ENCODE data around the gene FRAT1.
A peak's percentile ranks its signal among the peaks of the same experiment; 100 is the strongest.

GRCh38 chr10:97278491-97278989 lies 40.5 kb upstream of the FRAT1 start:
- TF ChIP-seq CTCF (IDR thresholded peaks at IDR 0.05; ENCODE audit: insufficient read depth, low read depth, low read length), result peak; percentile 57
- no peak for TF ChIP-seq EZH2 (IDR thresholded peaks at IDR 0.05; ENCODE audit: insufficient read depth, low read length)
